Rectal smooth muscle tissue (tissue), 1 donor: ENCODE results near the gene SPATA21.
A peak's percentile ranks its signal among the peaks of the same experiment; 100 is the strongest.

Experiments used
- H3K27ac ChIP-seq: one replicate; pipeline ENCODE4 v1.7.0; 2013; ENCODE audit warnings: low read depth, low read length, inconsistent platforms
- H3K27me3 ChIP-seq: one replicate; pipeline ENCODE4 v1.7.0; 2013; ENCODE audit warnings: low read length; ENCODE audit not compliant: control insufficient read depth, insufficient read depth
- H3K36me3 ChIP-seq: one replicate; pipeline ENCODE4 v1.7.0; 2013; ENCODE audit warnings: low read length; ENCODE audit not compliant: control insufficient read depth, insufficient read depth
- H3K4me1 ChIP-seq: one replicate; pipeline ENCODE4 v1.7.0; 2013; ENCODE audit warnings: low read length; ENCODE audit not compliant: control insufficient read depth, insufficient read depth
- H3K4me3 ChIP-seq: one replicate; pipeline ENCODE4 v1.7.0; 2013; ENCODE audit warnings: low read length
- H3K9ac ChIP-seq: one replicate; pipeline ENCODE4 v1.7.0; 2013; ENCODE audit warnings: low read length

SPATA21 gene

DNA sequence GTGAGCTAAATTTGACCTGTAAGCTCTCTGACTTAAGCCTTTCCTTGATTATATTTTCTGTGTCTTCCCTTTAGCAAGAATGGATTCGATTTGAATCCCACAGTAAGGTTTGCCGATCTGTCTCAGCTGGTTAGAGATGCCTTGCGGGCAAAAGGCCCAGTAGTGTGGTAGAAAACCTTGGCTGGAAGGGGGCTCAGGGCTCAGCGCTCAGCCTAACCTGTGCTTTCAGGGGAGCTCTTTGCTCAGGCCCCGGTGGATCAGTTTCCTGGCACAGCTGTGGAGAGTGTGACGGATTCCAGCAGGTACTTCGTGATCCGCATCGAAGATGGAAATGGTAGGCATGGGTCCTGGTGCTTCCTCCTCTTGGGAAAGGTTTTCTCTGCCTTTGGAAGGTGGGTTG lies 10.4 kb upstream of the SPATA21 start:
- Histone ChIP-seq H3K27me3 (no peaks in the 10 kb centered on the region), H3K36me3 (peaks cover 48% of the 10 kb centered on the region), H3K27ac (no peak overlapping the region), H3K4me1 (no peaks in the 10 kb centered on the region), H3K9ac (no peak overlapping the region), H3K4me3 (no peak overlapping the region)

- no peak overlapping the region for H3K4me3 ChIP-seq
- H3K27ac ChIP-seq: no peak overlapping the region
- H3K4me1 ChIP-seq: no peaks in the 10 kb centered on the region
- H3K36me3 ChIP-seq: peaks cover 41% of the 10 kb centered on the region
- H3K27me3 ChIP-seq: no peaks in the 10 kb centered on the region
- no peak overlapping the region for H3K9ac ChIP-seq
Measured at GRCh38 chr1:16446116-16446515, 8.9 kb upstream of the SPATA21 start.

DNA sequence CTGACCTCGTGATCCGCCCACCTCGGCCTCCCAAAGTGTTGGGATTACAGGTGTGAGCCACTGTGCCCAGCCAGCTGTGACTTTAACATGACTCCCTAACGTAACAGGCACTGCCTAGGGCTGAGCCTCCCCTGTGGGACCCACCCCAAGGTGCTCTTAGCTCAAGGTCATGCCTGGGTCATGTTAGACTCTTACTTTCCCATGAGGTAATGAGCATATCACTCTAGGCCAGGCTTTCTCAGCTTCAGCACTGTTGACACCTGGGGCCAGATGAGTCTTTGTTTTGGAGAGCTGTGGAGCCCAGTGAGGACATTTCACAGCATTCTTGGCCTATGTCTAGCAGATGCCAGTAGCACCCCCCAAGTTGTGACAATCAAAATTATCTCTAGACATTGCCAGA lies 7.8 kb upstream of the SPATA21 start:
- H3K27me3 ChIP-seq: no peaks in the 10 kb centered on the region
- no peak overlapping the region for H3K27ac ChIP-seq
- H3K9ac ChIP-seq: no peak overlapping the region
- H3K4me3 ChIP-seq: no peak overlapping the region
- H3K36me3 ChIP-seq: peaks cover 38% of the 10 kb centered on the region
- no peaks in the 10 kb centered on the region for H3K4me1 ChIP-seq

DNA sequence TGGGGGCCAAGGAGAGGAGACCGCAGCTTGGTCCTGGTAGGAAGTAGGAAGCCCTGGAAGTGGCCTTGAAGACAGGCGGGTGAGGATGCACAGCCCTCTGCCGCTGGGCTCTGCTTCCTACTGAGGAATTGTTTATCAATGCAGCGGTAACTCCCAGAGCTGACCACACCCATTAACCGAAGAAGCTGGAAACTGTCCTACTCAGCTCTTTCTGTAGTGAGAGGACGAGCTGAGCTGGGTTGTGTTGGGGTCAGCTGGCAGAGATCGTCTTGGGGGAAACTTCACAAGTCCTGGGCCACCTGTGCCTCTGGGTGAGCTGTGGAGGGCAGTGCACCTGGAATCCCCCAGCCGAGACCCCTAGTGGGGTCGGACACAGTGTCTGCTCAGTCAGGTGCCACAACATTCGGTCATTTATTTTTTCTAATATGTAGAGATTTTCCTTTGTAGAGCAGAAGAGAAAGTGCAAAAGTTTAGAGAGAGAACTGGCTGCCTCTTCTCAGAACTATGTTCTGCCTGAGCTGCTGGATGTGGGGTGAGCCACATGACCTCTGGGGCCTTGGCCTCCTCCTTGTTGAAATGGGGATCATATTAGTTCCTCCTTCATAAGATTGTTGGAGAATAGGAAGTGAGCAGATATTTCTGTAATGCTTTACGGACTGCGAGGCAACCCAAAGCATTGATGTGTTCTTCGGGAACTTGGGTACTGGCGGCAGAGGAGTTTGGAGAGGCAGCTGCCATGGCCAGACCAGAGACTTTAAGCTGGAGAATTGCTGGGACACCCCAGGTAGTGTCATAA lies 6.9 kb upstream of the SPATA21 start:
- Histone ChIP-seq H3K4me3 (no peak overlapping the region), H3K4me1 (no peaks in the 10 kb centered on the region), H3K36me3 (peaks cover 32% of the 10 kb centered on the region), H3K27me3 (no peaks in the 10 kb centered on the region), H3K9ac (no peak overlapping the region), H3K27ac (no peak overlapping the region)

DNA sequence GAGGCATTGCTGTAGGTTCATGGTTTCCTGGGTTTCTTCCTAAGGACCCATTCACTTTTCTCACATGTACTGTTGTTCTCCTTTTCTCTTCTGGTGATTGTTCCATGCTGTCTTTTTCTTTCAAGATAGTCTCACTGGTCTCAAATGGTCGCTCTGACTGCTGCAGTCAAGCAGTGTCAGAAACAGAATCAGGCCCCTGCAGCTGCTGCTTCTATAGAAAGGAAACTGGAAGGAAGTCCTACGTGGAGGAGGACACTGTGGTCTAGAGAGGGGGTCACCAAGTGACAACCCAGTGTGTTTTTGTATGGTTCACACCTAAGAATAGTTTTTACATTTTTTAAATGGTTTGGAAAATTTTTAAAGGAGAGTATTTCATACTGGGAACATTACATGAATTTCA lies 5.7 kb upstream of the SPATA21 start:
- Histone ChIP-seq H3K27ac (no peak overlapping the region), H3K9ac (no peak overlapping the region), H3K4me1 (no peaks in the 10 kb centered on the region), H3K27me3 (no peaks in the 10 kb centered on the region), H3K4me3 (no peak overlapping the region), H3K36me3 (peaks cover 21% of the 10 kb centered on the region)

DNA sequence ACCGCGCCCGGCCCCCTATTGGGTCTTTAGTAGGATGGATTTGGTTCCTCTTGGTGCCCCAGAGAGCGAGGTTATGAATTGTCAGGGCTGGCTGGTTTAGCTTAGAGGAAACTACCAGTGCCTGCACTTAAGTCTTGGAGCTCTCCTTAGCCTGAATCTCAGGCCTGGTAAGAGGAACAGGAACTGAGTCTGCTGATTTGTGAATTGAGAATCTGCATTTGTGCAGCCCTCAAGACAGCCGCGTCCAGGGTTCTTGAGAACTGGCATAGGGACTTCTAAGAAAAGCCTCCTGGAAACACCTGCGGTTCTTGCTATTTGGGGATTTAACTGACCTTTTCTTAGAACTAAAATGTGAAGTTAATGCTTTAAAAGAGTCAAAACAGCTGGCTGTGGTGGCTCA lies 5.0 kb upstream of the SPATA21 start:
- Histone ChIP-seq H3K27me3 (no peaks in the 10 kb centered on the region), H3K4me1 (no peaks in the 10 kb centered on the region), H3K27ac (no peak overlapping the region), H3K4me3 (peak overlapping the region; percentile 8), H3K9ac (no peak overlapping the region), H3K36me3 (peaks cover 16% of the 10 kb centered on the region)

DNA sequence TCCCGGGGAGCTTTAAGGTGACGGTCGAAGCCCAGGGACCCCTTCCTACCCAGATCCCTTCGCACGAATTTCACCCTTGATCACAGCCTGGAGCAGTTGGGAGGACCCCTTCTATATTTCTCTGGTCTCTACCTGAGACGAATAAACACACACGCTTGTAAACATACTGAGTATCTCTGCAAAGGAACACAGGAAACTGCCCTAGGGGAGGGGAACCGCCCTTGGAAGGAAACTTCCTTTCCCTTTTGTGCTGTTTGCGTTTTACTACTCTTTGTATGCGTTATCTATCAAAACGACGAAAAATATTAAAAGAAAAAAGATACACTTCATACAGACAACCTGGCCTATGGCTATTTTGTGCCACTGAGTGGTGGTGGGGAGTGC lies 4.0 kb upstream of the SPATA21 start:
- peaks cover 13% of the 10 kb centered on the region for H3K36me3 ChIP-seq
- peak overlapping the region; percentile 100 for H3K4me3 ChIP-seq
- H3K27ac ChIP-seq: no peak overlapping the region
- peak overlapping the region; percentile 95 for H3K9ac ChIP-seq
- H3K4me1 ChIP-seq: no peaks in the 10 kb centered on the region
- H3K27me3 ChIP-seq: no peaks in the 10 kb centered on the region

GRCh38 chr1:16440470-16441281 lies 3.5 kb upstream of the SPATA21 start, which contains the start of gene NECAP2:
TSS of gene NECAP2 (plus strand) at chr1:16440724. CDS start at chr1:16440762, 38 bp downstream.
- Histone ChIP-seq H3K4me1 (no peaks in the 10 kb centered on the region), H3K36me3 (peaks cover 13% of the 10 kb centered on the region), H3K4me3 (peak within 1 kb of the TSS; percentile 100), H3K9ac (peak within 1 kb of the TSS; percentile 95), H3K27ac (peak within 1 kb of the TSS; percentile 80), H3K27me3 (no peaks in the 10 kb centered on the region)

- Histone ChIP-seq H3K4me1 (no peaks in the 10 kb centered on the region), H3K9ac (peak overlapping the region; percentile 3), H3K36me3 (peaks cover 11% of the 10 kb centered on the region), H3K27ac (peak overlapping the region; percentile 80), H3K27me3 (no peaks in the 10 kb centered on the region), H3K4me3 (peak overlapping the region; percentile 100)
Measured at GRCh38 chr1:16440131-16440469, 2.9 kb upstream of the SPATA21 start.

DNA sequence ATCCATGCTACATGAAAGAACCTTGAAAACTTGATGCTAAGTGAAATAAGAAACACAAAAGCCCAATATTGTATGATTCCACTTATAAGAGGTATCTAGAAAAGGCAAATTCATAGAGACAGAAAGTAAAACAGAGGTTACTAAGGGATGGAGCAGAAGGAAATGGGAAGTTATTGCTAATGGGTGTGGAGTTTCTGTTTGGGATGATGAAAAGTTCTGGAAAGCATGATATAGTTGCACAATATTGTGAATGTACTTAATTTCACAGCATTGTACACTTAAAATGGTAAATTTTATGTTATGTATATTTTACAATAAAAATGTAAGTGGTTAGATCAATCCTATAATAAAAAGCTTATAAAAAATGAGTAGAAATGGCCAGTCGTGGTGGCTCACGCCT lies 1.7 kb upstream of the SPATA21 start:
- no peak overlapping the region for H3K4me3 ChIP-seq
- H3K4me1 ChIP-seq: no peaks in the 10 kb centered on the region
- H3K9ac ChIP-seq: no peak overlapping the region
- H3K27ac ChIP-seq: no peak overlapping the region
- peaks cover 4% of the 10 kb centered on the region for H3K36me3 ChIP-seq
- no peaks in the 10 kb centered on the region for H3K27me3 ChIP-seq

GRCh38 chr1:16438516-16438915 lies 1.3 kb upstream of the SPATA21 start:
- no peak overlapping the region for H3K9ac ChIP-seq
- peaks cover under 1% of the 10 kb centered on the region for H3K36me3 ChIP-seq

GRCh38 chr1:16434501-16434900 lies 2.7 kb downstream of the SPATA21 start:
- Histone ChIP-seq H3K36me3 (no peaks in the 10 kb centered on the region), H3K4me3 (no peak overlapping the region), H3K27ac (no peak overlapping the region), H3K27me3 (peaks cover 2% of the 10 kb centered on the region), H3K9ac (no peak overlapping the region), H3K4me1 (no peaks in the 10 kb centered on the region)

More at GRCh38 chr1:16438516-16438915, 1.3 kb upstream of the SPATA21 start:
- Histone ChIP-seq H3K4me3 (no peak overlapping the region), H3K4me1 (no peaks in the 10 kb centered on the region), H3K27ac (no peak overlapping the region), H3K27me3 (no peaks in the 10 kb centered on the region)
